ENCODE measurements around the gene GDPD5. TPM values are rescaled to one million over a fixed set of nuclear protein-coding genes. Genes with fewer than 3 reads are reported as not detected.

The GDPD5 gene
- total and polyA plus RNA-seq, 10 of the 15 experiments (the other 5 are each of a cell fraction or from before 2014, with no cell fraction given), result 0.10 to 30.0 (median 6.7) TPM

DNA sequence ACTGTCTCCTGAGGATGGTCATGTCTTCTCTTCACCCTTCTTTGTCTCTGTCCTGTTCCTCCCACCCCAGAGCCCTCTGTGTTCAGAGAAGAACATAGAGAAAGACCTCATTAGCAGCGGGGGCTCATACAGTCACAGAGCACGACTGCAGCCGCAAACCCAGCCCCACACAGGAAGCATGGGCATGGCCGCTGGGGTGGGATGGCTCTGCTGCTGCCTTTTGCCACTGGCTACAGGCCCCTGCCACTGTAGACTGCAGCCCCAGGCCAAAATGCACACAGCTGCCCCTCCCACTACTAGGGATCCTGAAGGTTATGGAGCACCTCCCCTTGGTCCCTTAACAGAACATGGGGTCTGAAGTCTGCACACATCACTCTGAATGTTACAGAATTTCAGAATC lies 57.9 kb downstream of the GDPD5 start:
- in situ Hi-C loops (cut with MboI) (no loop called here), intact Hi-C loops (cut with micrococcal nuclease; ENCODE audit: unreplicated experiment) (no loop called here)
- ATAC-seq (no peak), DNase-seq (ENCODE audit: low read depth, low spot score) (no peak), FAIRE-seq (no peak)
- POLR2A ChIA-PET, result no interaction called here
- no peaks in the 10 kb centered on the region for H3K79me2 ChIP-seq (ENCODE audit: control insufficient read depth, insufficient read depth, low read length)
- RAD21 ChIA-PET (ENCODE audit: unreplicated experiment), result no interaction called here
- H3K4me3 ChIP-seq, result no peak overlapping the region
- CTCF ChIA-PET, result interaction anchor here (0.6 to 1.5 kb wide), 2 partner anchors 129 to 188 kb away, joined by 3 read pairs; no protein-coding TSS in a partner anchor
- H3K36me3 ChIP-seq (ENCODE audit: control insufficient read depth in 2 of 2, insufficient read depth in 2 of 2, low read length in 1 of 2), result no peaks in the 10 kb centered on the region
- no peaks in the 10 kb centered on the region for H4K20me1 ChIP-seq (ENCODE audit: control insufficient read depth, insufficient read depth)
- no peak overlapping the region for H3K4me2 ChIP-seq (ENCODE audit: control insufficient read depth, insufficient read depth)
- H3K4me1 ChIP-seq (ENCODE audit: control insufficient read depth, insufficient read depth, low read length), result no peaks in the 10 kb centered on the region
- SMC1A ChIA-PET (ENCODE audit: uncharacterized antibody, unreplicated experiment), result no interaction called here
- H3K27ac ChIP-seq (ENCODE audit: control insufficient read depth, insufficient read depth), result no peak overlapping the region
- TF ChIP-seq CEBPB (IDR thresholded peaks at IDR 0.05; ENCODE audit: borderline replicate concordance in 1 of 2, low read depth in 2 of 2, low read length in 2 of 2) (no peak), IRF4 (IDR thresholded peaks at IDR 0.05; ENCODE audit: low read depth, low read length) (no peak), STAT1 (conservative IDR thresholded peaks at IDR 0.05) (no peak)
- TF ChIP-seq, protein P1, sequence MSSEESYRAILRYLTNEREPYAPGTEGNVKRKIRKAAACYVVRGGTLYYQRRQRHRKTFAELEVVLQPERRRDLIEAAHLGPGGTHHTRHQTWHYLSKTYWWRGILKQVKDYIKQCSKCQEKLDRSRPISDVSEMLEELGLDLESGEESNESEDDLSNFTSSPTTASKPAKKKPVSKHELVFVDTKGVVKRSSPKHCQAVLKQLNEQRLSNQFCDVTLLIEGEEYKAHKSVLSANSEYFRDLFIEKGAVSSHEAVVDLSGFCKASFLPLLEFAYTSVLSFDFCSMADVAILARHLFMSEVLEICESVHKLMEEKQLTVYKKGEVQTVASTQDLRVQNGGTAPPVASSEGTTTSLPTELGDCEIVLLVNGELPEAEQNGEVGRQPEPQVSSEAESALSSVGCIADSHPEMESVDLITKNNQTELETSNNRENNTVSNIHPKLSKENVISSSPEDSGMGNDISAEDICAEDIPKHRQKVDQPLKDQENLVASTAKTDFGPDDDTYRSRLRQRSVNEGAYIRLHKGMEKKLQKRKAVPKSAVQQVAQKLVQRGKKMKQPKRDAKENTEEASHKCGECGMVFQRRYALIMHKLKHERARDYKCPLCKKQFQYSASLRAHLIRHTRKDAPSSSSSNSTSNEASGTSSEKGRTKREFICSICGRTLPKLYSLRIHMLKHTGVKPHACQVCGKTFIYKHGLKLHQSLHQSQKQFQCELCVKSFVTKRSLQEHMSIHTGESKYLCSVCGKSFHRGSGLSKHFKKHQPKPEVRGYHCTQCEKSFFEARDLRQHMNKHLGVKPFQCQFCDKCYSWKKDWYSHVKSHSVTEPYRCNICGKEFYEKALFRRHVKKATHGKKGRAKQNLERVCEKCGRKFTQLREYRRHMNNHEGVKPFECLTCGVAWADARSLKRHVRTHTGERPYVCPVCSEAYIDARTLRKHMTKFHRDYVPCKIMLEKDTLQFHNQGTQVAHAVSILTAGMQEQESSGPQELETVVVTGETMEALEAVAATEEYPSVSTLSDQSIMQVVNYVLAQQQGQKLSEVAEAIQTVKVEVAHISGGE (CRISPR knock-in tag; IDR thresholded peaks at IDR 0.05), result no peak
- no peak overlapping the region for H2AFZ ChIP-seq (ENCODE audit: control insufficient read depth, low read depth, low read length)
- no peaks in the 10 kb centered on the region for H3K9me3 ChIP-seq (replicated peaks; ENCODE audit: control insufficient read depth, insufficient read depth, low read length)
- no peak overlapping the region for H3K9ac ChIP-seq (ENCODE audit: control insufficient read depth, insufficient read depth, low read length)
- 93% methylated on average over 4 of the region's 4 CpGs for WGBS (ENCODE audit: insufficient coverage, insufficient replicate concordance, low lambda C conversion rate, missing lambda C conversion rate)
- no peaks in the 10 kb centered on the region for H3K27me3 ChIP-seq (replicated peaks in 1 of 2; ENCODE audit: control insufficient read depth in 2 of 2, insufficient read depth in 2 of 2, low read length in 1 of 2)
- no TSS peak for BruUV-seq (replicated peaks)

DNA sequence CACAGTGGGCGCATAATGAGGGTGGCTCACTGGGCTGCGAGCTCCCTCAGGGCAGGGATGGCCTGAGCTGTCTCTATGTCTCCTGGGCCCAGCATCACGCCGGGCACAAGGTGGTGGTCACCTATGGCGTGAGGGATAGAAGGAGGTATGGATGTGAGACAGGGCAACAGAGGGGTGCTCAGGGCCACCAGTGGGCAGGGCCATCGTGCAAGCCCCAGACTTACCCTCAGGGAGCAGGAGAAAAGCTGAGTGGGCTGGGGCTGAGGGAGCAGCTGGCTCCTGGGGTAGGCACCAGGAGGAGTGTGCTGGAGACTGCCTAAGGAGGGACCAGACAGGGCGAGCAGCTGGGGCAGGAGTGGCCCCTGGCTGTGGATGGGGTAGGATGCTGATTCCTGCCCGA lies 58.4 kb downstream of the GDPD5 start:
- BruUV-seq (replicated peaks), result no TSS peak
- FAIRE-seq, result no peak
- Histone ChIP-seq H3K4me2 (ENCODE audit: control insufficient read depth, insufficient read depth) (no peak overlapping the region), H3K79me2 (ENCODE audit: control insufficient read depth, insufficient read depth, low read length) (no peaks in the 10 kb centered on the region), H3K4me1 (ENCODE audit: control insufficient read depth, insufficient read depth, low read length) (no peaks in the 10 kb centered on the region), H3K4me3 (no peak overlapping the region), H3K27me3 (replicated peaks in 1 of 2; ENCODE audit: control insufficient read depth in 2 of 2, insufficient read depth in 2 of 2, low read length in 1 of 2) (no peaks in the 10 kb centered on the region), H3K9me3 (replicated peaks; ENCODE audit: control insufficient read depth, insufficient read depth, low read length) (no peaks in the 10 kb centered on the region), H4K20me1 (ENCODE audit: control insufficient read depth, insufficient read depth) (no peaks in the 10 kb centered on the region), H2AFZ (ENCODE audit: control insufficient read depth, low read depth, low read length) (no peak overlapping the region), H3K27ac (ENCODE audit: control insufficient read depth, insufficient read depth) (no peak overlapping the region), H3K36me3 (ENCODE audit: control insufficient read depth in 2 of 2, insufficient read depth in 2 of 2, low read length in 1 of 2) (no peaks in the 10 kb centered on the region), H3K9ac (ENCODE audit: control insufficient read depth, insufficient read depth, low read length) (no peak overlapping the region)
- ChIA-PET POLR2A (no interaction called here), RAD21 (ENCODE audit: unreplicated experiment) (no interaction called here), SMC1A (ENCODE audit: uncharacterized antibody, unreplicated experiment) (no interaction called here), CTCF (interaction anchor here (0.9 kb wide), 1 partner anchor 16 kb away, joined by 3 read pairs; no protein-coding TSS in a partner anchor)
- ATAC-seq, result no peak
- no peak for TF ChIP-seq ZNF207 (IDR thresholded peaks at IDR 0.05; ENCODE audit: borderline replicate concordance)
- in situ Hi-C loops (cut with MboI) (no loop called here), intact Hi-C loops (cut with micrococcal nuclease; ENCODE audit: unreplicated experiment) (no loop called here)
- WGBS (ENCODE audit: insufficient coverage, insufficient replicate concordance, low lambda C conversion rate, missing lambda C conversion rate), result 43% methylated on average over 8 of the region's 8 CpGs
- DNase-seq (ENCODE audit: low read depth, low spot score), result no peak
